Uterus (tissue), 4 donors: ENCODE results near the gene SRPK2. TPM values are rescaled to one million over a fixed set of nuclear protein-coding genes. Genes with fewer than 3 reads are reported as not detected.
A peak's percentile ranks its signal among the peaks of the same experiment; 100 is the strongest.
"Not testable (repeated sequence)": the region's sequence is repeated elsewhere in the genome, so short reads cannot be mapped to it uniquely, and the experiment has no call there.

Source experiments
- DNase-seq, 2 donors: peaks; one replicate each; pipeline ENCODE4 v3.0.0-alpha.2; 2019 to 2020
- H3K27ac ChIP-seq, 2 donors: fragments of 200-600 bp; sonication (generic); 1 replicate in 1 of 2; 2 replicates in 1 of 2; pipeline ENCODE4 v1.5.1; 2016 to 2018
- H3K27me3 ChIP-seq, 2 donors: fragments of 200-600 bp; sonication (generic); one replicate each; pipeline ENCODE4 v1.5.1; 2018 to 2019; ENCODE audit warnings: control low read depth in 1 of 2
- H3K36me3 ChIP-seq, 2 donors: fragments of 200-600 bp; sonication (generic); one replicate each; pipeline ENCODE4 v1.5.1; 2019; ENCODE audit warnings: control low read depth in 1 of 2
- H3K4me1 ChIP-seq, 2 donors: fragments of 200-600 bp; sonication (generic); one replicate each; pipeline ENCODE4 v1.5.1; 2018 to 2019; ENCODE audit warnings: control low read depth in 1 of 2
- H3K4me3 ChIP-seq, 2 donors: fragments of 200-600 bp; sonication (generic); 1 replicate in 1 of 2; 2 replicates in 1 of 2; pipeline ENCODE4 v1.5.1; 2018 to 2019; ENCODE audit warnings: mild to moderate bottlenecking in 1 of 2
- H3K9me3 ChIP-seq, 2 donors: fragments of 200-600 bp; sonication (generic); one replicate each; pipeline ENCODE4 v1.5.1; 2019; ENCODE audit warnings: control low read depth in 1 of 2
- POLR2A ChIP-seq, 2 donors: fragments of 450-650 bp; IDR thresholded peaks; one replicate each; pipeline ENCODE4 v1.6.1; 2016; ENCODE audit warnings: antibody characterized with exemption in 2 of 2, mild to moderate bottlenecking in 1 of 2, moderate library complexity in 1 of 2
- intact Hi-C: fragments of 100-400 bp; cut with DNase I; formaldehyde crosslinking; loops from one replicate; pipeline ENCODE4 v1.15.1; 2023; ENCODE audit warnings: low total_unique reads
- total RNA-seq, 4 donors: library from RNA; depleted of rRNA in 3 of 4; stranded (reverse); fragments of >200 nt in 3 of 4; gene quantifications; one replicate each; pipeline versions ENCODE4 v1.1.0 to v1.2.4, GENCODE V29; 2014 to 2023
- TF ChIP-seq, protein P1 (sequence below), 4 experiments: fragments of 200-600 bp in 2 of 4; fragments of 450-650 bp in 2 of 4; sonication (generic) in 2 of 4; IDR thresholded peaks; one replicate each; pipeline ENCODE4 v1.5.1; 2016 to 2019; ENCODE audit warnings: antibody characterized with exemption in 4 of 4, mild to moderate bottlenecking in 2 of 4, moderate library complexity in 1 of 4
- donor health status: DM: yes; HTN: yes; CAD: no.

SRPK2 gene
- 100 to 1,000 TPM in 1 of 4 donors, 10 to 100 TPM in 3; 40.0 to 129 (median 76.6) TPM for total RNA-seq

DNA sequence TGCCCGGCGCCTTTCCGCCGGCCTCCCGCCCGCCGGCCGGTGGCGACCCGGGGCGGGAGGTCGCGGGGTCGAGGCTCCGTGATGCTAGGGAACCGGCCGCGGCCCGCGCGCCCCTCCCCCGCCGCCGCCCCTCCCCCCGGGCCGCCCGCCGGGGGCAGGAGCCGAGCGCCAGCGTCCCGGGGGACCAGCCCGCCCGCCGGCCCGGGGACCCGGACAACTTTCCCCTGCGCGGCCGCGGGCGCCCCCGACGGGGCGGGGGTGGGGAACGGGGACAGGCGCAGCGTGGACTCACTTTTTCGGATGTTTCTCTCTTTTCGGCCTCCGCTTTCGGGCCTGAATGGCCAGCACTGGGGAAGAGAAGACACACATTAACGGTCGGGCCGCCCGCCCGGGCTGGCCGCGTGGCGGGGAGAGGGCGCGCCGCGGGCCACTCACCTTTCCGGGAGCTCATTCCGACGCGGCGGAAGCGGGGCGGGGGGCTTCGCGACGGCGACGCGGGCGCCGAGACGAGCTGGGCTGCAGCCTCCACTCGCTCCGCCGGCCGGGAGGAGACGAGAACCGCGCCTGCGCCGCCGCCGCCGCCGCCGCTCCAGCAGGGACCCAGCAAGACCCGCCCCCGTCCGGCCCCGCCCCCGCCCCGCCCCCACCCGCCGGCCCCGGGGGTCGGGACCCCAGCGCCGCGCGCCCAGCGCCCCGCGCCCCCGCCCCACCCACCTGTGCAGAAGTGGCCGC is at the start of gene SRPK2:
TSS of gene SRPK2 (minus strand) at position 566 of the 732 bp plus-strand sequence.
- peak; percentile 68 to 74 for DNase-seq
- peak within 1 kb of the TSS; percentile 73 to 98 for H3K4me3 ChIP-seq
- no peaks in the 10 kb centered on the region for H3K27me3 ChIP-seq
- intact Hi-C loops, result no loop called here
- H3K36me3 ChIP-seq, result no peaks in the 10 kb centered on the region
- H3K4me1 ChIP-seq, result no peaks in the 10 kb centered on the region
- TF ChIP-seq POLR2A (IDR thresholded peaks at IDR 0.05), result peak; percentile 37 to 47
- TF ChIP-seq, protein P1, sequence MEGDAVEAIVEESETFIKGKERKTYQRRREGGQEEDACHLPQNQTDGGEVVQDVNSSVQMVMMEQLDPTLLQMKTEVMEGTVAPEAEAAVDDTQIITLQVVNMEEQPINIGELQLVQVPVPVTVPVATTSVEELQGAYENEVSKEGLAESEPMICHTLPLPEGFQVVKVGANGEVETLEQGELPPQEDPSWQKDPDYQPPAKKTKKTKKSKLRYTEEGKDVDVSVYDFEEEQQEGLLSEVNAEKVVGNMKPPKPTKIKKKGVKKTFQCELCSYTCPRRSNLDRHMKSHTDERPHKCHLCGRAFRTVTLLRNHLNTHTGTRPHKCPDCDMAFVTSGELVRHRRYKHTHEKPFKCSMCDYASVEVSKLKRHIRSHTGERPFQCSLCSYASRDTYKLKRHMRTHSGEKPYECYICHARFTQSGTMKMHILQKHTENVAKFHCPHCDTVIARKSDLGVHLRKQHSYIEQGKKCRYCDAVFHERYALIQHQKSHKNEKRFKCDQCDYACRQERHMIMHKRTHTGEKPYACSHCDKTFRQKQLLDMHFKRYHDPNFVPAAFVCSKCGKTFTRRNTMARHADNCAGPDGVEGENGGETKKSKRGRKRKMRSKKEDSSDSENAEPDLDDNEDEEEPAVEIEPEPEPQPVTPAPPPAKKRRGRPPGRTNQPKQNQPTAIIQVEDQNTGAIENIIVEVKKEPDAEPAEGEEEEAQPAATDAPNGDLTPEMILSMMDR (IDR thresholded peaks at IDR 0.05), result no peak
- no peaks in the 10 kb centered on the region for H3K9me3 ChIP-seq
- peak within 1 kb of the TSS; percentile 83 to 89 for H3K27ac ChIP-seq

DNA sequence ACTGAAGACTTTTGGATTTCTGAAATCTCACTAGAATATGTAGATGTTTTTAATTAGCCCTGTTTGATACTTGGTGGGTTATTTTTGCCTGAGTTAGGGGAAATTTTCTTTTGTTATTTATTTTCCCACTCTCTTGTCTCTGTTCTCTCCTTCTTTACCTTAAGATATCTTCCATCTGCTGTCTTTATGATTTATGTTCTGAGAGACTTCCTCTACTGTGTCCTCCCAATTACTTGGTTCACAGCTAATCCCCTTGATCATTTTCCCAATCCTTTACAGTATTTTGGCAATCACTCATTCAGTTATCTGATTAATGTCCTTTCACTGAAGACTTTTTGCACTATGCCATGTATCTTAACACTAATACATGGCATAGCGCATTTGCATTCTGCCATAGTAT is 49.5 kb upstream of the SRPK2 start:
- intact Hi-C loops, result no loop called here
- H3K27ac ChIP-seq, result no peak overlapping the region
- H3K36me3 ChIP-seq, result no peaks in the 10 kb centered on the region
- TF ChIP-seq, protein P1 (IDR thresholded peaks at IDR 0.05), result no peak
- no peak for TF ChIP-seq POLR2A (IDR thresholded peaks at IDR 0.05)
- no peaks in the 10 kb centered on the region for H3K27me3 ChIP-seq
- DNase-seq, result no peak
- no peaks in the 10 kb centered on the region for H3K4me1 ChIP-seq
- H3K4me3 ChIP-seq, result no peak overlapping the region
- H3K9me3 ChIP-seq, result no peaks in the 10 kb centered on the region

DNA sequence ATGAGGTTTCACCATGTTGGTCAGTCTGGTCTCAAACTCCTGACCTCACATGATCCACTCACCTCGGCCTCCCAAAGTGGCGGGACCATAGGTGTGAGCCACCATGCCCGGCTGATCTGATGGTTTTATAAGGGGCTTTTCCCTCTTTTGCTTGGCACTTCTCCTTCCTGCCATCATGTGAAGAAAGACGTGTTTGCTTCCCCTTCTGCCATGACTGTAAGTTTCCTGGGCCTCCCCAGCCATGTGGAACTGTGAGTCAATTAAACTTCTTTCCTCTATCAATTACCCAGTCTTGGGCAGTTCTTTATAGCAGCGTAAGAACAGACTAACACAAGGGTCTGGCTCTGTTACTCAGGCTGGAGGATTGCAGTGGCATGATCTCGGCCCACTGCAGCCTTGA is 48.6 kb upstream of the SRPK2 start:
- H3K36me3 ChIP-seq, H3K4me3 ChIP-seq, H3K4me1 ChIP-seq, H3K9me3 ChIP-seq, H3K27ac ChIP-seq, DNase-seq, intact Hi-C loops, H3K27me3 ChIP-seq: not testable (repeated sequence)

DNA sequence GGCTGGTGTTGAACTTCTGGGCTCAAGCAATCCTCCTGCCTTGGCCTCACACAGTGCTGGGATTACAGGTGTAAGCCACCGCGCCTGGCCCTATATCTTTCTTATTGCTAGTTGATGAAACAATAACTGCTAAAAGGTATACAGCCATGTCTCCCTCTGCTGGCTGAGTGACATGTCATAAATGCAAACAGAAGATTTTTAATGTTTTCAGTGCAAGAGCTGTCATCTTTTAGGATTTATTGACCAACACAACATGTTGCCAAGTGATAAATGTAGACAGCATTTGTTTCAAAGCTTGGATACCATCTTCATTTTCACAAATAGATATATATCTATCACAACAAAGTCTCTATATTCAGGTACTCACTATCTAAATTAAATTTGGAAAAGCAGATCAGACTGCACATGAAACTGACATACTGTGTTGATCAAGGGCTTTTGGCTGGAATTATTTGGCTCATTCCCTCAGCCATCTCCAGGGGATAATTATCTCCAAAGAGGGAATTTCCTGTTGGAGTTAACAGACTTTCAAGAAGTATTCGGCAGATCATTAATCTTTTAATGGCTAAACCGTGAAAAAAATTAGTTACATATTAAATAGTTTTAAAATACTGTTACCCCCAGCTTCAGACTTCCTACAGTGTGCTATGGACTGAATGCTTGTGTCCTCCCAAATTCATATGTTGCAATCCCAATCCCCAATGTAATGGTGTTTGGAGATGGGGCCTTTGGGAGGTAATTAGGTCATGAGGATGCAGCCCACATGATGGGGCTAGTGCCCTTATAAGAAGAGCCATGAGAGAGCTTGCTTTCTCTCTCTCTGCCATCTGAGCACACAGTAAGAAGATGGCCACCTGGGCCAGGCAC is 41.3 kb upstream of the SRPK2 start:
- H3K27me3 ChIP-seq, result no peaks in the 10 kb centered on the region
- no peak for TF ChIP-seq POLR2A (IDR thresholded peaks at IDR 0.05)
- TF ChIP-seq, protein P1 (IDR thresholded peaks at IDR 0.05), result peak; percentile 22 to 44 (median 30)
- DNase-seq, result peak in 1 of 2 donors; percentile 20
- H3K4me3 ChIP-seq, result no peak overlapping the region
- no peak overlapping the region for H3K27ac ChIP-seq
- no peaks in the 10 kb centered on the region for H3K9me3 ChIP-seq
- H3K4me1 ChIP-seq, result no peaks in the 10 kb centered on the region
- no peaks in the 10 kb centered on the region for H3K36me3 ChIP-seq
- intact Hi-C loops, result no loop called here

GRCh38 chr7:105426606-105427146 is 38.0 kb upstream of the SRPK2 start:
- no peaks in the 10 kb centered on the region for H3K27me3 ChIP-seq
- no peak for DNase-seq
- no peak for TF ChIP-seq POLR2A (IDR thresholded peaks at IDR 0.05)
- TF ChIP-seq, protein P1 (IDR thresholded peaks at IDR 0.05), result no peak
- no peaks in the 10 kb centered on the region for H3K4me1 ChIP-seq
- H3K9me3 ChIP-seq, result no peaks in the 10 kb centered on the region
- H3K27ac ChIP-seq, result no peak overlapping the region
- H3K36me3 ChIP-seq, result no peaks in the 10 kb centered on the region
- intact Hi-C loops, result no loop called here
- no peak overlapping the region for H3K4me3 ChIP-seq
